H1 (cell line): ENCODE data around the gene ANKMY2. TPM values are rescaled to one million over a fixed set of nuclear protein-coding genes. Genes with fewer than 3 reads are reported as not detected.

Experiments used
- CTCF ChIA-PET: fragments of 300-600 bp; sonication (Branson Sonifier 250); formaldehyde crosslinking; loops from one replicate; lab custom pipeline; 2021; ENCODE audit not compliant: partially characterized antibody; lab: Charles Lee
- POLR2A ChIA-PET: fragments of 300-600 bp; sonication (Branson Sonifier 250); formaldehyde crosslinking; loops from one replicate; lab custom pipeline; 2021; ENCODE audit warnings: inconsistent platforms; ENCODE audit not compliant: partially characterized antibody; lab: Charles Lee
- DNase-seq, 2 experiments: peaks; one replicate each; pipeline versions ENCODE4 v3.0.0 to v3.0.0-alpha.2; 2010 to 2022; ENCODE audit warnings: low spot score in 2 of 2, low read depth in 1 of 2, mixed read lengths in 1 of 2
- FAIRE-seq: peaks from 2 replicates; lab custom pipeline; 2011; peaks lifted over from hg19 to GRCh38; lab: Jason Lieb, UNC
- H2AFZ ChIP-seq: 2 replicates; pipeline ENCODE4 v1.8.1; 2012; ENCODE audit warnings: low read length, inconsistent platforms
- H2AK5ac ChIP-seq: 2 replicates; pipeline ENCODE4 v1.6.1; 2013; ENCODE audit warnings: low read depth, low read length
- H2BK120ac ChIP-seq: replicated peaks from 2 replicates; pipeline ENCODE3; 2013; ENCODE audit warnings: low read depth, low read length, inconsistent platforms
- H2BK12ac ChIP-seq: 2 replicates; pipeline ENCODE4 v1.6.1; 2013; ENCODE audit warnings: low read depth, low read length
- H2BK15ac ChIP-seq: 2 replicates; pipeline ENCODE4 v1.6.1; 2013; ENCODE audit warnings: low read length
- H2BK20ac ChIP-seq: 2 replicates; pipeline ENCODE4 v1.6.1; 2013; ENCODE audit warnings: low read length
- H2BK5ac ChIP-seq: 2 replicates; pipeline ENCODE4 v1.6.1; 2013; ENCODE audit warnings: low read depth, low read length
- H3K14ac ChIP-seq: 2 replicates; pipeline ENCODE4 v1.6.1; 2013; ENCODE audit warnings: inconsistent platforms; ENCODE audit not compliant: insufficient read length
- H3K18ac ChIP-seq: 2 replicates; pipeline ENCODE4 v1.6.1; 2013; ENCODE audit warnings: low read length; ENCODE audit errors: extremely low read depth
- H3K23ac ChIP-seq: 2 replicates; pipeline ENCODE4 v1.6.1; 2013; ENCODE audit warnings: inconsistent platforms; ENCODE audit not compliant: insufficient read length
- H3K23me2 ChIP-seq: 2 replicates; pipeline ENCODE4 v1.6.1; 2013; ENCODE audit warnings: low read depth, low read length
- H3K27ac ChIP-seq: 2 replicates; pipeline ENCODE4 v1.6.1; 2011; ENCODE audit warnings: low read depth, low read length, inconsistent platforms
- H3K27me3 ChIP-seq, 4 experiments: replicated peaks in 1 of 4; 1 replicate in 1 of 4; 2 replicates in 3 of 4; pipeline versions ENCODE4 v1.6.1 to v1.8.1; 2011 to 2013; ENCODE audit warnings: low read length in 3 of 4, mild to moderate bottlenecking in 3 of 4, inconsistent platforms in 2 of 4, mixed read lengths in 2 of 4, moderate library complexity in 1 of 4; ENCODE audit not compliant: control insufficient read depth in 3 of 4, insufficient read depth in 3 of 4; ENCODE audit errors: extremely low read depth in 1 of 4
- H3K36me3 ChIP-seq, 4 experiments: 2 replicates each; pipeline versions ENCODE4 v1.6.1 to v1.8.1; 2011 to 2013; ENCODE audit warnings: mild to moderate bottlenecking in 4 of 4, low read length in 3 of 4, moderate library complexity in 2 of 4, control low read depth in 1 of 4, inconsistent platforms in 1 of 4; ENCODE audit not compliant: insufficient read depth in 4 of 4, control insufficient read depth in 2 of 4
- H3K4ac ChIP-seq: replicated peaks from 2 replicates; pipeline ENCODE3; 2013; ENCODE audit warnings: low read length, low read depth, mixed read lengths, inconsistent platforms; ENCODE audit not compliant: insufficient read length
- H3K4me1 ChIP-seq, 4 experiments: replicated peaks in 1 of 4; 1 replicate in 1 of 4; 2 replicates in 3 of 4; pipeline versions ENCODE4 v1.6.1 to v1.8.1; 2011 to 2013; ENCODE audit warnings: low read length in 3 of 4, inconsistent platforms in 2 of 4, mixed read lengths in 1 of 4; ENCODE audit not compliant: insufficient read depth in 4 of 4, control insufficient read depth in 3 of 4
- H3K4me2 ChIP-seq, 2 experiments: 2 replicates each; pipeline versions ENCODE4 v1.6.1 to v1.8.1; 2011 to 2013; ENCODE audit warnings: low read depth in 2 of 2, low read length in 2 of 2, control low read depth in 1 of 2, inconsistent platforms in 1 of 2, mild to moderate bottlenecking in 1 of 2; ENCODE audit not compliant: insufficient read depth in 1 of 2
- H3K4me3 ChIP-seq, 4 experiments: fragments of 200-600, 300-600 bp in 1 of 4; sonication (generic), shearing (Covaris generic), sonication (Bioruptor Twin) in 1 of 4; 2 replicates each; pipeline versions ENCODE4 v1.5.1 to v1.8.1; 2011 to 2016; ENCODE audit warnings: low read length in 4 of 4, low read depth in 3 of 4, control low read depth in 2 of 4, inconsistent platforms in 2 of 4, mild to moderate bottlenecking in 2 of 4, mixed read lengths in 1 of 4, moderate library complexity in 1 of 4; ENCODE audit not compliant: insufficient read depth in 2 of 4; ENCODE audit errors: extremely low read depth in 1 of 4
- H3K56ac ChIP-seq: replicated peaks from 2 replicates; pipeline ENCODE3; 2013; ENCODE audit warnings: low read depth, mild to moderate bottlenecking, mixed read lengths, low read length, inconsistent platforms; ENCODE audit not compliant: insufficient read length
- H3K79me1 ChIP-seq: 2 replicates; pipeline ENCODE4 v1.6.1; 2013; ENCODE audit warnings: low read depth, low read length, control low read depth
- H3K79me2 ChIP-seq, 2 experiments: 2 replicates each; pipeline versions ENCODE4 v1.6.1 to v1.8.1; 2012 to 2013; ENCODE audit warnings: low read length in 2 of 2, mild to moderate bottlenecking in 2 of 2, inconsistent platforms in 1 of 2; ENCODE audit not compliant: insufficient read depth in 2 of 2, control insufficient read depth in 1 of 2
- H3K9ac ChIP-seq, 4 experiments: replicated peaks in 1 of 4; 1 replicate in 1 of 4; 2 replicates in 3 of 4; pipeline versions ENCODE4 v1.6.1 to v1.8.1; 2011 to 2013; ENCODE audit warnings: low read depth in 3 of 4, low read length in 3 of 4, control low read depth in 2 of 4, mild to moderate bottlenecking in 2 of 4, moderate library complexity in 2 of 4, inconsistent platforms in 1 of 4; ENCODE audit errors: extremely low read depth in 1 of 4
- H3K9me3 ChIP-seq, 2 experiments: 2 replicates each; pipeline versions ENCODE4 v1.6.1 to v1.8.1; 2012 to 2013; ENCODE audit warnings: mild to moderate bottlenecking in 2 of 2, moderate library complexity in 2 of 2, control low read depth in 1 of 2, inconsistent platforms in 1 of 2, low read depth in 1 of 2, low read length in 1 of 2, mixed read lengths in 1 of 2; ENCODE audit not compliant: insufficient read depth in 2 of 2
- H4K20me1 ChIP-seq, 2 experiments: replicated peaks in 1 of 2; 2 replicates each; pipeline versions ENCODE3 to v1.8.1; 2011 to 2013; ENCODE audit warnings: inconsistent platforms in 2 of 2, low read length in 2 of 2, mild to moderate bottlenecking in 1 of 2; ENCODE audit not compliant: insufficient read depth in 2 of 2, control insufficient read depth in 1 of 2
- H4K5ac ChIP-seq: 2 replicates; pipeline ENCODE4 v1.6.1; 2013; ENCODE audit warnings: low read length, low read depth, mixed read lengths, inconsistent platforms; ENCODE audit not compliant: insufficient read length
- H4K8ac ChIP-seq: 2 replicates; pipeline ENCODE4 v1.8.0; 2013; ENCODE audit warnings: mild to moderate bottlenecking, moderate library complexity, low read length, inconsistent platforms; ENCODE audit not compliant: insufficient read depth; ENCODE audit errors: extremely low read depth
- H4K91ac ChIP-seq: replicated peaks from 2 replicates; pipeline ENCODE3; 2013; ENCODE audit warnings: low read length, mixed read lengths, inconsistent platforms; ENCODE audit not compliant: insufficient read length
- CBX8 ChIP-seq: fragments of 300-800, 300-1000 bp; sonication (generic); IDR thresholded peaks from 2 replicates; pipeline ENCODE4 v1.7.1; 2016; ENCODE audit warnings: low read depth, low read length, borderline replicate concordance
- CHD1 ChIP-seq: IDR thresholded peaks from 2 replicates; pipeline ENCODE4 v1.6.1; 2012; ENCODE audit warnings: low read depth, low read length, improper control_type of control experiment
- GTF2F1 ChIP-seq: IDR thresholded peaks from 2 replicates; pipeline ENCODE4 v1.6.1; 2012; ENCODE audit warnings: low read depth, low read length, improper control_type of control experiment, borderline replicate concordance
- NANOG ChIP-seq: IDR thresholded peaks from 2 replicates; pipeline ENCODE4 v1.6.1; 2011; ENCODE audit warnings: low read length, low read depth, mild to moderate bottlenecking, inconsistent platforms; ENCODE audit not compliant: insufficient read depth, poor library complexity, severe bottlenecking
- NRF1 ChIP-seq: IDR thresholded peaks from 2 replicates; pipeline ENCODE4 v1.6.1; 2011; ENCODE audit warnings: mild to moderate bottlenecking, low read depth, low read length, improper control_type of control experiment
- RFX5 ChIP-seq: IDR thresholded peaks from 2 replicates; pipeline ENCODE4 v1.6.1; 2011; ENCODE audit warnings: low read depth, low read length, improper control_type of control experiment, borderline replicate concordance
- SIN3A ChIP-seq, 2 experiments: IDR thresholded peaks in 1 of 2; conservative IDR thresholded peaks in 1 of 2; 2 replicates each; pipeline ENCODE4 v1.6.1; 2011 to 2012; ENCODE audit warnings: low read length in 2 of 2, improper control_type of control experiment in 1 of 2, low read depth in 1 of 2, mild to moderate bottlenecking in 1 of 2
- SRF ChIP-seq: IDR thresholded peaks from 2 replicates; pipeline ENCODE4 v1.6.1; 2011; ENCODE audit warnings: mild to moderate bottlenecking, low read depth, low read length, moderate library complexity
- SUZ12 ChIP-seq: fragments of 200-600 bp; sonication (generic); IDR thresholded peaks from 2 replicates; pipeline ENCODE4 v1.6.1; 2012; ENCODE audit warnings: mild to moderate bottlenecking, inconsistent platforms, low read length, moderate library complexity, mixed read lengths
- YY1 ChIP-seq: IDR thresholded peaks from 2 replicates; pipeline ENCODE4 v1.6.1; 2011; ENCODE audit warnings: low read depth, mild to moderate bottlenecking, low read length
- WGBS, 2 experiments: shearing (Covaris generic) in 1 of 2; methylation state at CpG; one replicate each; pipeline versions ENCODE4 v1.1.6 to v1.1.7; 2013 to 2015; ENCODE audit warnings: low lambda C conversion rate in 2 of 2, mixed read lengths in 2 of 2, inconsistent platforms in 1 of 2, low coverage in 1 of 2, missing lambda C conversion rate in 1 of 2; ENCODE audit not compliant: insufficient replicate concordance in 2 of 2, insufficient coverage in 1 of 2, insufficient read length in 1 of 2; ENCODE audit errors: extremely low coverage in 1 of 2, missing lambda C conversion rate in 1 of 2; 5-methylcytosine and 5-hydroxymethylcytosine counted together
- polyA plus RNA-seq, 7 experiments: library from polyadenylated mRNA; depleted of rRNA in 3 of 7; stranded (reverse) in 5 of 7; unstranded in 2 of 7; fragments of >200 nt in 5 of 7; fragments of 200-250 nt in 2 of 7; gene quantifications; 1 replicate in 5 of 7; 2 replicates in 1 of 7; 4 replicates in 1 of 7; pipeline versions ENCODE4 v1.2.1 to v1.2.3, GENCODE V29; 2011 to 2013; ENCODE audit warnings: missing spikeins in 2 of 7, mixed read lengths in 2 of 7
- total RNA-seq: library from RNA; stranded (reverse); fragmentation: NEBNext Ultra II Directional; extraction: Animal tissue kit (Norgen Biotek cat#: 25700); gene quantifications from 2 replicates; pipeline ENCODE4 v1.2.1, GENCODE V29; 2021

ANKMY2 gene
- total and polyA plus RNA-seq, 2 of the 8 experiments (the other 6 are each of a cell fraction or from before 2014, with no cell fraction given) = 5.2 to 9.3 TPM

DNA sequence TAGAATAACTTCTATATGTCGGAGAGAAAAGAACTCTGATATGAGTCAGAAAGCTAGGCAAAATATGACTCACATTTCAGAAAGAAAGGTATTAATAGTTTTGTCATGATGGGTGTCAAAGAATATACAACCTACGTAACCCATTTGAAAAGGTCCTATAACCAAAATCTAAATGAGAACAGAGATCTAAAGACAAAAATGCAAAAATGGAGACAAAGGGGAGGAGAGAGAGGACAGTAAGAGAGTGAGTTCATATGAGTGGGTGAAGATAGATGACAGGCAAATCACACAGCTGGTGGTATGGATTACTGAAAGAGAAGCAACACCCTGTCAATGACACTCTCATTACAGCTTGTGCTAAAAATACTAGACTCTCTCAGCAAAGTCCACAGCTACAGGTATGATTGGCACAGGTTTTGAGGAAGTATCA lies 25.6 kb downstream of the ANKMY2 start:
- H3K27me3 ChIP-seq = no peaks in the 10 kb centered on the region
- no peak overlapping the region for H3K4me2 ChIP-seq
- DNase-seq (no peak), FAIRE-seq (no peak)
- 90% methylated on average over 2 of the region's 2 CpGs; no CpG with 5 or more reads in 1 of the 2 experiments for WGBS, 2 experiments
- H3K36me3 ChIP-seq = peaks cover 0 to 3% (median 0%) of the 10 kb centered on the region in 4 experiments; a peak in 1 of 8 replicates
- no peaks in the 10 kb centered on the region for H3K9me3 ChIP-seq
- no peak overlapping the region for H2BK15ac ChIP-seq
- no peak overlapping the region for H4K91ac ChIP-seq
- H3K14ac ChIP-seq = no peak overlapping the region
- H3K4ac ChIP-seq = no peak overlapping the region
- no peak overlapping the region for H4K8ac ChIP-seq
- no peak overlapping the region for H4K5ac ChIP-seq
- H3K18ac ChIP-seq = no peak overlapping the region
- no peak overlapping the region for H3K4me3 ChIP-seq
- POLR2A ChIA-PET = no interaction called here
- H2BK12ac ChIP-seq = no peak overlapping the region
- H4K20me1 ChIP-seq = no peaks in the 10 kb centered on the region
- CTCF ChIA-PET = interaction anchor here (0.6 to 3.3 kb wide), 3 partner anchors 8 to 528 kb away, joined by 3 to 11 read pairs (median 4); no protein-coding TSS in a partner anchor
- H2BK20ac ChIP-seq = no peak overlapping the region
- H3K23ac ChIP-seq = no peak overlapping the region
- no peak overlapping the region for H3K27ac ChIP-seq
- no peak overlapping the region for H2BK5ac ChIP-seq
- no peaks in the 10 kb centered on the region for H3K23me2 ChIP-seq
- no peaks in the 10 kb centered on the region for H3K79me1 ChIP-seq
- no peak for TF ChIP-seq CHD1
- no peak for TF ChIP-seq RFX5
- TF ChIP-seq GTF2F1 = no peak
- TF ChIP-seq NRF1 = no peak
- no peak for TF ChIP-seq CBX8
- no peak for TF ChIP-seq SUZ12
- TF ChIP-seq SRF = no peak
- no peak for TF ChIP-seq YY1
- TF ChIP-seq SIN3A (conservative IDR thresholded peaks at IDR 0.05 in 1 of 2, IDR thresholded peaks at IDR 0.05 in 1 of 2; ENCODE audit: low read depth in 1 of 2, low read length in 2 of 2) = no peak
- no peak for TF ChIP-seq NANOG
- no peak overlapping the region for H2AFZ ChIP-seq
- no peak overlapping the region for H2BK120ac ChIP-seq
- no peak overlapping the region for H3K9ac ChIP-seq
- no peaks in the 10 kb centered on the region for H3K79me2 ChIP-seq
- no peak overlapping the region for H2AK5ac ChIP-seq
- H3K4me1 ChIP-seq = peaks cover 0 to 5% (median 2%) of the 10 kb centered on the region in 4 experiments; a peak in 2 of 7 replicates
- no peak overlapping the region for H3K56ac ChIP-seq
